ENCODE results near the gene RTTN. TPM values are rescaled to one million over a fixed set of nuclear protein-coding genes. Genes with fewer than 3 reads are reported as not detected.

RTTN gene
- polyA plus RNA-seq, 3 donors: 0.22 to 2.7 (median 0.25) TPM

DNA sequence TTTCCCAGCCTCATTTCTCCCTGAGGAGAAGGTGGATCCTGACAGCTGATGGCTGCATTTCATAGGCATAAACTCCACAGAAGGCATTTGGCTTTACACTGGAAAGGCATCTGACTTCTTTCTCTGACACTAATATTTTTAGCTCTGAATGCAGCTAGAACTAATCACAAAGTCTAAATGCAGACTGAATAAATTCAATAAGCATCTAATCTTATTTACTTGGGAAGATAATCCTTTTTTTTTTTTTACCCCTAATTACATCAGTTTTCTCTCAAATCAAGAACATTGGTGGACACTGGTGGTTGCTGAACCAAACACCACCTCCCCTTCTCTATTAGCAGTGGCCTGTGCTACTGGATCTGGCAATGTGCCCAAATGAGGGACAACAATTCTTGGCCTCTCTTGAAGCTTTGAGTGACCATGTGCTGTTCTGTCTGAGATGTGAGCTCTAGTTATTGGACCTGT is 206.9 kb downstream of the RTTN start:
- no peak overlapping the region for H3K27ac ChIP-seq (ENCODE audit: low read depth in 1 of 2, low read length in 2 of 2)
- no peaks in the 10 kb centered on the region for H3K9me3 ChIP-seq (replicated peaks in 1 of 2; ENCODE audit: control insufficient read depth in 1 of 2, insufficient read depth in 1 of 2, low read length in 2 of 2)
- H3K4me3 ChIP-seq (replicated peaks in 1 of 3; ENCODE audit: low read depth in 2 of 3, low read length in 3 of 3): no peak overlapping the region
- Mint-ChIP-seq H3K27me3 (ENCODE audit: low read depth in 3 of 3) (no peaks in the 10 kb centered on the region), H3K9me3 (peaks cover 0 to 5% (median 0%) of the 10 kb centered on the region in 7 donors), H3K4me1 (no peaks in the 10 kb centered on the region), H3K27ac (peak overlapping the region in 2 of 7 donors; percentile 1 to 64), H3K4me3 (no peak overlapping the region), H3K36me3 (peaks cover 29 to 42% of the 10 kb centered on the region in 2 donors)
- no peaks in the 10 kb centered on the region for H3K27me3 ChIP-seq (ENCODE audit: control insufficient read depth in 2 of 2, insufficient read depth in 2 of 2, low read length in 2 of 2)
- no peak overlapping the region for H3K9ac ChIP-seq (ENCODE audit: insufficient read depth, low read length, poor library complexity, severe bottlenecking)
- DNase-seq: no peak
- no peak overlapping the region for H2AFZ ChIP-seq (ENCODE audit: insufficient read depth, low read depth, low read length, poor library complexity, severe bottlenecking)
- no peaks in the 10 kb centered on the region for H3K79me2 ChIP-seq (ENCODE audit: insufficient read depth, low read length)
- no peak for TF ChIP-seq CTCF (IDR thresholded peaks at IDR 0.05)
- no peaks in the 10 kb centered on the region for H3K4me1 ChIP-seq (ENCODE audit: control insufficient read depth in 1 of 2, insufficient read depth in 2 of 2, low read length in 2 of 2)
- H3K4me2 ChIP-seq (replicated peaks; ENCODE audit: extremely low read depth, low read length, poor library complexity, severe bottlenecking): no peak overlapping the region
- H3K36me3 ChIP-seq (replicated peaks in 1 of 2; ENCODE audit: control insufficient read depth in 1 of 2, insufficient read depth in 2 of 2, low read length in 2 of 2): peaks cover 0 to 7% of the 10 kb centered on the region in 2 donors
- intact Hi-C loops (cut with micrococcal nuclease): no loop called here
- no peaks in the 10 kb centered on the region for H4K20me1 ChIP-seq (ENCODE audit: insufficient read depth, low read length)

GRCh38 chr18:69996951-69997798 is 208.3 kb downstream of the RTTN start:
- Histone ChIP-seq H3K4me2 (replicated peaks; ENCODE audit: extremely low read depth, low read length, poor library complexity, severe bottlenecking) (no peak overlapping the region), H2AFZ (ENCODE audit: insufficient read depth, low read depth, low read length, poor library complexity, severe bottlenecking) (no peak overlapping the region), H3K27ac (ENCODE audit: low read depth in 1 of 2, low read length in 2 of 2) (no peak overlapping the region), H3K4me3 (replicated peaks in 1 of 3; ENCODE audit: low read depth in 2 of 3, low read length in 3 of 3) (no peak overlapping the region), H4K20me1 (ENCODE audit: insufficient read depth, low read length) (no peaks in the 10 kb centered on the region), H3K4me1 (ENCODE audit: control insufficient read depth in 1 of 2, insufficient read depth in 2 of 2, low read length in 2 of 2) (no peaks in the 10 kb centered on the region), H3K9me3 (replicated peaks in 1 of 2; ENCODE audit: control insufficient read depth in 1 of 2, insufficient read depth in 1 of 2, low read length in 2 of 2) (no peaks in the 10 kb centered on the region), H3K79me2 (ENCODE audit: insufficient read depth, low read length) (no peaks in the 10 kb centered on the region), H3K36me3 (replicated peaks in 1 of 2; ENCODE audit: control insufficient read depth in 1 of 2, insufficient read depth in 2 of 2, low read length in 2 of 2) (peaks cover 0 to 7% of the 10 kb centered on the region in 2 donors), H3K27me3 (ENCODE audit: control insufficient read depth in 2 of 2, insufficient read depth in 2 of 2, low read length in 2 of 2) (no peaks in the 10 kb centered on the region), H3K9ac (ENCODE audit: insufficient read depth, low read length, poor library complexity, severe bottlenecking) (no peak overlapping the region)
- intact Hi-C loops (cut with micrococcal nuclease): no loop called here
- Mint-ChIP-seq H3K4me3 (no peak overlapping the region), H3K9me3 (peaks cover 0 to 9% (median 2%) of the 10 kb centered on the region in 7 donors), H3K36me3 (peaks cover 23 to 44% of the 10 kb centered on the region in 2 donors), H3K4me1 (no peaks in the 10 kb centered on the region), H3K27ac (peak overlapping the region in 1 of 7 donors; percentile 16), H3K27me3 (ENCODE audit: low read depth in 3 of 3) (no peaks in the 10 kb centered on the region)
- DNase-seq: no peak
- whole genome bisulfite sequencing (ENCODE audit: insufficient coverage): 100% methylated on average over 2 of the region's 7 CpGs
- no peak for TF ChIP-seq CTCF (IDR thresholded peaks at IDR 0.05)

All from CD14-positive monocyte (primary cell).